ENCODE data around the gene PDE9A.

GRCh38 chr21:42670884-42671283 is 17.5 kb downstream of the PDE9A start:
- TF ChIP-seq CTCF (IDR thresholded peaks at IDR 0.05) (no peak), POLR2A (IDR thresholded peaks at IDR 0.05) (no peak)
